Activated naive CD4-positive, alpha-beta T cell treated with anti-CD3 and anti-CD28 coated beads, Interleukin-2, amount 10 ng/mL, durations not matched to agents 5 hours and 36 hours (primary cell): Measurements from ENCODE around the gene KLRF1. TPM values are rescaled to one million over a fixed set of nuclear protein-coding genes. Genes with fewer than 3 reads are reported as not detected.

Source experiments
- total RNA-seq, 2 experiments: library from RNA; stranded (reverse); gene quantifications; one replicate each; pipeline ENCODE4 v1.2.3, GENCODE V29; 2021

KLRF1 gene
- under 1 TPM; 0.22 to 0.25 TPM for total RNA-seq

GRCh38 chr12:9827209-9827888 is at the start of gene KLRF1:
KLRF1 (plus strand) TSS chr12:9827481; CDS start chr12:9827545, 64 bp downstream.

GRCh38 chr12:9869307-9870161 is 42.3 kb downstream of the KLRF1 start, which contains the start of gene CLEC2B:
CLEC2B (minus strand) TSS chr12:9869354.

GRCh38 chr12:9881246-9881645 is 54.0 kb downstream of the KLRF1 start, which contains the start of gene KLRF2:
KLRF2 (plus strand) TSS chr12:9881489; CDS start chr12:9881596, 107 bp downstream.

Other genes with a start within 250 kb of the KLRF1 start
- under 1 TPM; 0.18 to 0.67 TPM for gene KLRB1, start 219.6 kb upstream of the KLRF1 start, total RNA-seq
- gene CLEC2D, start 157.8 kb upstream of the KLRF1 start, total RNA-seq: 100 to 1,000 TPM; 310 to 315 TPM
- 1 to 10 TPM; 1.8 to 2.3 TPM for gene CLECL1, start 94.4 kb upstream of the KLRF1 start, total RNA-seq
- 100 to 1,000 TPM; 147 to 152 TPM for gene CD69, start 66.6 kb upstream of the KLRF1 start, total RNA-seq
- gene CLEC2B, start 41.9 kb downstream of the KLRF1 start, total RNA-seq: 10 to 100 TPM; 90.5 to 94.5 TPM
- gene KLRF2, start 54.0 kb downstream of the KLRF1 start, total RNA-seq: not detected
- not detected for gene CLEC2A, start 104.9 kb downstream of the KLRF1 start, total RNA-seq
- gene CLEC12A, start 143.9 kb downstream of the KLRF1 start, total RNA-seq: under 1 TPM; 0.23 to 0.53 TPM
- not detected for gene CLEC1B, start 171.6 kb downstream of the KLRF1 start, total RNA-seq
- not detected for gene CLEC12B, start 183.1 kb downstream of the KLRF1 start, total RNA-seq
- gene CLEC9A, start 203.2 kb downstream of the KLRF1 start, total RNA-seq: not detected